Measurements from ENCODE around the gene LTA4H. TPM values are rescaled to one million over a fixed set of nuclear protein-coding genes. Genes with fewer than 3 reads are reported as not detected.

LTA4H gene
- total and polyA plus RNA-seq, 2 of the 4 experiments (the other 2 are of a cell fraction), result 41.0 to 43.3 TPM

GRCh38 chr12:96039516-96039915 lies 4.1 kb upstream of the LTA4H start:
- H2AFZ ChIP-seq (replicated peaks; ENCODE audit: low read length, poor library complexity), result no peak overlapping the region
- intact Hi-C loops (cut with micrococcal nuclease), result loop anchor here (5.0 kb wide), 1 partner anchor 158 kb away; no protein-coding TSS in a partner anchor
- BruUV-seq (replicated peaks), result no TSS peak

More at GRCh38 chr12:96039516-96039915, 4.1 kb upstream of the LTA4H start:
- no peak overlapping the region for H3K9ac ChIP-seq (ENCODE audit: low read depth, low read length)
- peaks cover 3% of the 10 kb centered on the region; the same call in 1 of the 2 replicates for H3K9me1 ChIP-seq (ENCODE audit: insufficient read depth, low read length)
- H3K23ac ChIP-seq (ENCODE audit: low read depth, low read length), result no peak overlapping the region
- no peak overlapping the region for H2BK120ac ChIP-seq (ENCODE audit: low read depth, low read length)
- no peak overlapping the region for H2BK5ac ChIP-seq (ENCODE audit: low read depth, low read length, poor library complexity, severe bottlenecking)
- H3K9me3 ChIP-seq (ENCODE audit: control insufficient read depth, insufficient read depth, low read length), result no peaks in the 10 kb centered on the region
- no peak overlapping the region for H2BK15ac ChIP-seq (ENCODE audit: low read depth, low read length)
- in situ Hi-C loops (cut with MboI; ENCODE audit: low sequenced_read_pairs) (no loop called here), dilution Hi-C loops (cut with HindIII; ENCODE audit: low sequenced_read_pairs, unreplicated experiment) (no loop called here)
- no peak overlapping the region for H2BK20ac ChIP-seq (ENCODE audit: low read depth, low read length)
- no peak overlapping the region for H2AK5ac ChIP-seq (ENCODE audit: low read depth, low read length)
- no CpG with 5 or more reads among the region's 3 CpGs for WGBS, 2 experiments (ENCODE audit: extremely low coverage in 2 of 2, insufficient read length in 1 of 2)
- H3K79me1 ChIP-seq (ENCODE audit: low read depth in 1 of 2, low read length in 2 of 2), result peaks cover 0 to 4% of the 10 kb centered on the region in 2 experiments; a peak in 1 of 4 replicates
- no peak overlapping the region for H3K18ac ChIP-seq (ENCODE audit: low read depth, low read length)
- ATAC-seq (ENCODE audit: low read depth), result no peak
- H4K8ac ChIP-seq (ENCODE audit: low read depth in 2 of 2, low read length in 2 of 2), result no peak overlapping the region
- H2AK9ac ChIP-seq (replicated peaks; ENCODE audit: low read depth, low read length, poor library complexity), result no peak overlapping the region
- no peak overlapping the region for H4K91ac ChIP-seq (ENCODE audit: insufficient read depth, low read depth, low read length)
- no peaks in the 10 kb centered on the region for H3K27me3 ChIP-seq (ENCODE audit: control insufficient read depth, insufficient read depth, low read length)
- ChIA-PET POLR2A (ENCODE audit: unreplicated experiment) (no interaction called here), CTCF (no interaction called here)
- H3K4me1 ChIP-seq (ENCODE audit: control insufficient read depth, insufficient read depth, low read length), result peaks cover 2% of the 10 kb centered on the region; the same call in 1 of the 2 replicates
- TF ChIP-seq, protein P1, sequence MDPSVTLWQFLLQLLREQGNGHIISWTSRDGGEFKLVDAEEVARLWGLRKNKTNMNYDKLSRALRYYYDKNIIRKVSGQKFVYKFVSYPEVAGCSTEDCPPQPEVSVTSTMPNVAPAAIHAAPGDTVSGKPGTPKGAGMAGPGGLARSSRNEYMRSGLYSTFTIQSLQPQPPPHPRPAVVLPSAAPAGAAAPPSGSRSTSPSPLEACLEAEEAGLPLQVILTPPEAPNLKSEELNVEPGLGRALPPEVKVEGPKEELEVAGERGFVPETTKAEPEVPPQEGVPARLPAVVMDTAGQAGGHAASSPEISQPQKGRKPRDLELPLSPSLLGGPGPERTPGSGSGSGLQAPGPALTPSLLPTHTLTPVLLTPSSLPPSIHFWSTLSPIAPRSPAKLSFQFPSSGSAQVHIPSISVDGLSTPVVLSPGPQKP (IDR thresholded peaks at IDR 0.05; ENCODE audit: borderline replicate concordance, low read depth, low read length), result no peak
- TF ChIP-seq CHD1 (IDR thresholded peaks at IDR 0.05; ENCODE audit: low read depth, low read length) (no peak), BHLHE40 (IDR thresholded peaks at IDR 0.05; ENCODE audit: low read depth, low read length) (no peak), RCOR1 (IDR thresholded peaks at IDR 0.05; ENCODE audit: insufficient replicate concordance, low read length) (no peak), FOS (IDR thresholded peaks at IDR 0.05; ENCODE audit: low read depth, low read length) (no peak), SMC3 (IDR thresholded peaks at IDR 0.05; ENCODE audit: low read depth, low read length) (no peak), MXI1 (IDR thresholded peaks at IDR 0.05; ENCODE audit: borderline replicate concordance, low read depth, low read length) (no peak), RAD21 (IDR thresholded peaks at IDR 0.05; ENCODE audit: low read length) (no peak)
- TF ChIP-seq, protein P2, sequence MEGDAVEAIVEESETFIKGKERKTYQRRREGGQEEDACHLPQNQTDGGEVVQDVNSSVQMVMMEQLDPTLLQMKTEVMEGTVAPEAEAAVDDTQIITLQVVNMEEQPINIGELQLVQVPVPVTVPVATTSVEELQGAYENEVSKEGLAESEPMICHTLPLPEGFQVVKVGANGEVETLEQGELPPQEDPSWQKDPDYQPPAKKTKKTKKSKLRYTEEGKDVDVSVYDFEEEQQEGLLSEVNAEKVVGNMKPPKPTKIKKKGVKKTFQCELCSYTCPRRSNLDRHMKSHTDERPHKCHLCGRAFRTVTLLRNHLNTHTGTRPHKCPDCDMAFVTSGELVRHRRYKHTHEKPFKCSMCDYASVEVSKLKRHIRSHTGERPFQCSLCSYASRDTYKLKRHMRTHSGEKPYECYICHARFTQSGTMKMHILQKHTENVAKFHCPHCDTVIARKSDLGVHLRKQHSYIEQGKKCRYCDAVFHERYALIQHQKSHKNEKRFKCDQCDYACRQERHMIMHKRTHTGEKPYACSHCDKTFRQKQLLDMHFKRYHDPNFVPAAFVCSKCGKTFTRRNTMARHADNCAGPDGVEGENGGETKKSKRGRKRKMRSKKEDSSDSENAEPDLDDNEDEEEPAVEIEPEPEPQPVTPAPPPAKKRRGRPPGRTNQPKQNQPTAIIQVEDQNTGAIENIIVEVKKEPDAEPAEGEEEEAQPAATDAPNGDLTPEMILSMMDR (conservative IDR thresholded peaks at IDR 0.05; ENCODE audit: low read depth, low read length), result no peak
- DNase-seq, result no peak
- H3K4ac ChIP-seq (ENCODE audit: low read depth, low read length), result no peak overlapping the region
- H3K27ac ChIP-seq (ENCODE audit: insufficient read depth, low read length), result no peak overlapping the region
- H4K5ac ChIP-seq (ENCODE audit: low read depth, low read length), result no peak overlapping the region
- no peak overlapping the region for H3K4me3 ChIP-seq (ENCODE audit: insufficient read depth, low read depth, low read length)
- H3K56ac ChIP-seq (ENCODE audit: extremely low read depth, insufficient read depth, low read length), result no peak overlapping the region
- H4K20me1 ChIP-seq (ENCODE audit: insufficient read depth, low read length), result no peaks in the 10 kb centered on the region
- H3K4me2 ChIP-seq (ENCODE audit: low read depth, low read length), result no peak overlapping the region
- H3K36me3 ChIP-seq (ENCODE audit: control insufficient read depth, insufficient read depth, low read length), result no peaks in the 10 kb centered on the region
- no peak overlapping the region for H3K14ac ChIP-seq (replicated peaks; ENCODE audit: low read depth, low read length)

Measured in IMR-90 (cell line).